Stimulated activated naive B cell treated with anti-CD40 and anti-IgM and Interleukin-4, amounts not matched to agents 10 μg/mL and 1 μg/mL and 100 μg/mL, for 72 hours (primary cell): ENCODE measurements around the gene MLIP.

ENCODE experiments used
- ATAC-seq, 2 donors: fragments of 150-1000 bp; cut with Tn5 transposase; replicated peaks; 2 replicates each; pipeline ENCODE4 v1.10.0; 2021; ENCODE audit warnings: moderate library complexity in 1 of 2
- DNase-seq: peaks from one replicate; pipeline ENCODE4 v3.0.0; 2021
- H3K27ac Mint-ChIP-seq: one replicate; pipeline ENCODE4 v1.8.0; 2022; ENCODE audit warnings: mild to moderate bottlenecking, mixed read lengths
- H3K27me3 Mint-ChIP-seq, 2 donors: one replicate each; pipeline ENCODE4 v1.8.0; 2022; ENCODE audit warnings: mixed read lengths in 2 of 2
- H3K36me3 Mint-ChIP-seq, 2 donors: one replicate each; pipeline ENCODE4 v1.8.0; 2022; ENCODE audit warnings: mixed read lengths in 2 of 2, mild to moderate bottlenecking in 1 of 2
- H3K4me1 Mint-ChIP-seq, 2 donors: one replicate each; pipeline ENCODE4 v1.8.0; 2022; ENCODE audit warnings: mixed read lengths in 2 of 2, mild to moderate bottlenecking in 1 of 2
- H3K4me3 Mint-ChIP-seq, 2 donors: one replicate each; pipeline ENCODE4 v1.8.0; 2022; ENCODE audit warnings: mild to moderate bottlenecking in 2 of 2, mixed read lengths in 2 of 2, moderate library complexity in 1 of 2
- H3K9me3 Mint-ChIP-seq, 2 donors: one replicate each; pipeline ENCODE4 v1.8.0; 2022; ENCODE audit warnings: mixed read lengths in 2 of 2, mild to moderate bottlenecking in 1 of 2

Gene MLIP

DNA sequence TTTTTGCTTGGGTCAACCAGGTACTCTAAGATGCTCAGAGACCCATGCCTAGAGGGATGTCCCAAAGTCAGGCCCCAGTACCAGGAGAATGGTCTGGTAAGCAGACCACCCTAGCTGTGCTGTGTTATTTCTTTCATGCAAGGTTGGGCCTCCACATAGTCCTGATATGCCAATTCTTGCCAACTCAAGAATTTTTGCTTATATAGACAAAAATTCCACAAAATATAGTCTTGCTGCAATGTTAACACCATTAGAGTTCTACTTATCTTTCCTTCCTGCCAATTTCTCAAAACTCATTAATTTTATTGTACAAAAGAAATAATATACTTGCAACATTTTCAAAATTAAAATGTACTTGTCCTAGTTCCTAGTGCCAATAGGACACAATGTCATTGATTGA, 163.1 kb downstream of the MLIP start:
- Mint-ChIP-seq H3K9me3 (no peaks in the 10 kb centered on the region), H3K27ac (no peak overlapping the region), H3K4me3 (no peak overlapping the region), H3K27me3 (no peaks in the 10 kb centered on the region), H3K36me3 (no peaks in the 10 kb centered on the region), H3K4me1 (no peaks in the 10 kb centered on the region)
- no peak for ATAC-seq
- DNase-seq = no peak

DNA sequence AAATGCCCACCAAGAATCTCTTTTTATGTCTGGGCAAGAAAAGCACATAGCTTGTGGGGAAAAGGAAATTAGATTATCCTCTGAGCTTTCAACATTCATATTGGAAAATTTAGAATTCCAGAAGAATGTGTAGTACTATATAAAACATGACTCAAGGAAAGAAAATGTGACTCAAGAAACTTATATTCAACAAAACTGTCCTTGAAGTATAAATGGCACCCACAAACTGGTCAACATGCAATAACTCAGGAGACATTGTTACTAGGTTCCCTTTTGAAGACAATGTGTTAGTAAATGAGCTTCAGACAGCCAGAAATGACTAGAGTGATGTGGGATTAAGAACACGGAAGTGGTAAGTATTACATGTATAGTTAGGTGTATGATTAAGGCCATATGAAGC, 170.9 kb downstream of the MLIP start:
- no peaks in the 10 kb centered on the region for H3K36me3 Mint-ChIP-seq
- H3K9me3 Mint-ChIP-seq = no peaks in the 10 kb centered on the region
- ATAC-seq (no peak), DNase-seq (no peak)
- H3K27ac Mint-ChIP-seq = no peak overlapping the region
- no peak overlapping the region for H3K4me3 Mint-ChIP-seq
- no peaks in the 10 kb centered on the region for H3K4me1 Mint-ChIP-seq
- H3K27me3 Mint-ChIP-seq = no peaks in the 10 kb centered on the region

DNA sequence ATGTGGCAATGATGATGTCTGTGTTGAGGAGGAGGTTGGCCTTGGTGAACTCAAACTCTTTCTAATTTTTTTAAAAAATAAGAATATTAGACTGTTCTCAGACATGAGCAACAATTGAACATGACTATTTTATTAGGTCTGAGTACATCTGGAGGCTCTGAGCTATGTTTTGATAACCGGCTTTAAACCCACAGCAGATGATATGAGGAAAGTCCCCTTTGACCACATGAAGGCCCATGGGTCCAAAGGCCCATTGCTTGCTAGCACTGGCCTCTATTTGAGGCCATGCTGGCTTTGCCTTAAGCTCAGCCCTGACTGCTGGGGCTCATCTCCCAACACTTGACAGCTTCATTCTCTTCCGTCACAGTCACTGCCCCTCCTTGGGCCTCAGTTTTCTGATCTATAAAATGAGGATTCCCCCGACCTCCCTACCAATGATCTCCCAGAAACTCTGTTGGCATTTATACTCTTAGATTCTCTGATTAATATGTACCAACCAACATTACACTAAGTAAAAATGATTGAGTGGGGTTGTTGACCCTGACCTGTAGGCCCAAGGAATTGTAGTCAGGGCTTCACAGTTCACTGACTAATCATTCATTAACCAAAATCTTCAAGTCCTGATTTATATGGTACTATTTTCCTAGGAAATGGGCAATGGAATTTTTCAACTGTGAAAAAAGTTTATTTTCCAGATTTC, 173.1 kb downstream of the MLIP start:
- H3K36me3 Mint-ChIP-seq = no peaks in the 10 kb centered on the region
- no peak for ATAC-seq
- no peak overlapping the region for H3K4me3 Mint-ChIP-seq
- H3K27me3 Mint-ChIP-seq = no peaks in the 10 kb centered on the region
- no peak overlapping the region for H3K27ac Mint-ChIP-seq
- H3K9me3 Mint-ChIP-seq = no peaks in the 10 kb centered on the region
- H3K4me1 Mint-ChIP-seq = no peaks in the 10 kb centered on the region
- no peak for DNase-seq

DNA sequence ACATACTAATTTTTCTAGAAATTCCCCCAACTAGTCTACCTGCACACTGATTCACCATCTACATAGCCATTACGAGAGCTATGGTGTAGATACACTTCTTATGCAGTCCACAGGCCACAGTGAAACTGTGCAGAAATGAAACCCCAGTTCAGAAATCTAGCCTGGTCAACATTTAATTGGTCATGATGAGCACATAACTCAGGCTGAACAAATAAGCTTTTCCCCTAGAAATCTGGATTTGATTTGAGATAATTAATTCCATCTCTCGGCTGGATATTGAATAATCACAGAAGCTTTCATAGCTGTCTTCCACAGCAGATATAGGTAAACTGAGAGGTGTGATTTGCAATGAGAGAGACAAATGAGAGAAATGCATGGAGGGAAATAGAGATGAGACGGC, 174.4 kb downstream of the MLIP start:
- no peak for DNase-seq
- no peaks in the 10 kb centered on the region for H3K36me3 Mint-ChIP-seq
- no peak overlapping the region for H3K4me3 Mint-ChIP-seq
- no peak overlapping the region for H3K27ac Mint-ChIP-seq
- no peak for ATAC-seq
- no peaks in the 10 kb centered on the region for H3K9me3 Mint-ChIP-seq
- no peaks in the 10 kb centered on the region for H3K27me3 Mint-ChIP-seq
- H3K4me1 Mint-ChIP-seq = no peaks in the 10 kb centered on the region

DNA sequence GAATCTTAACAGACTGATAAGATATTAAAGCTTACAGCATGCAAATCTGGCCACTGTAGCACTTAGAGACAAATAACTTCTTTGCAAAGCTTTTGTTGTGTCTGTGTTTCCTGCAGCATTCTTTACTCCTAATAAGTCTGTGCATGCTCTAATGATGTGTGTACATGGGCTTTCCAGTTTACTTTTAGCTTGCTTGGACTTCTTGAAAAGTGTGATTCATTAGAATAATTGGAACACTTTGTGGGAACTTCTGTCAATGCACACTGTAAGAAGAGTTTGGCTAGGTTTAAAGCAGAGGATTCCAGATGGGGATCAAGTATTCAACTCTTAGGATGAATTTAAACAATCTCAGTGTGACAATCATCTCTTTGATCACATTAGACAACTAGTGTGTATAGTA, 174.9 kb downstream of the MLIP start:
- H3K27me3 Mint-ChIP-seq = no peaks in the 10 kb centered on the region
- peaks cover 3% of the 10 kb centered on the region in 2 donors for H3K4me1 Mint-ChIP-seq
- DNase-seq (no peak), ATAC-seq (no peak)
- H3K27ac Mint-ChIP-seq = no peak overlapping the region
- no peaks in the 10 kb centered on the region for H3K36me3 Mint-ChIP-seq
- H3K4me3 Mint-ChIP-seq = no peak overlapping the region
- no peaks in the 10 kb centered on the region for H3K9me3 Mint-ChIP-seq

DNA sequence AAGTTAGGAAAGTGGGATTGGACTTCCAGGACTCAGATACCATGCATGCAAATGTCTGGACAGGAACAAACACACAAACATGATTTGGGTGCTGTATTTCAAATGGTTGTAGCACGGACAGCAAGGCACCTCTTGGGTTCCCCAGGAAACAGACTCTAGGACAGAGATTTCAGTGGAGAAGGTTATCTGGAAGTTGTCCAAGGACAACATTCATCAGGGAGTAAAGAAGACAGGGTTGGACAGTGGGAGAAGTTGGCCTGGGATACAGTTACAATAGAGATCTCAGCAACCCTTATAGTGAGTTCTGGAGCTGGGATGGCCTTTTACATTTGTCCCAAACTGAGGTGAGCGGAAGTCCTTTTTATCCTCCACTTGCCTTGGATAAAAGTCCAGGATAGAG, 177.2 kb downstream of the MLIP start:
- ATAC-seq = no peak
- Mint-ChIP-seq H3K4me1 (peaks cover 4 to 7% of the 10 kb centered on the region in 2 donors), H3K9me3 (peaks cover 3 to 6% of the 10 kb centered on the region in 2 donors), H3K4me3 (no peak overlapping the region), H3K27me3 (no peaks in the 10 kb centered on the region), H3K27ac (no peak overlapping the region), H3K36me3 (no peaks in the 10 kb centered on the region)
- DNase-seq = no peak

DNA sequence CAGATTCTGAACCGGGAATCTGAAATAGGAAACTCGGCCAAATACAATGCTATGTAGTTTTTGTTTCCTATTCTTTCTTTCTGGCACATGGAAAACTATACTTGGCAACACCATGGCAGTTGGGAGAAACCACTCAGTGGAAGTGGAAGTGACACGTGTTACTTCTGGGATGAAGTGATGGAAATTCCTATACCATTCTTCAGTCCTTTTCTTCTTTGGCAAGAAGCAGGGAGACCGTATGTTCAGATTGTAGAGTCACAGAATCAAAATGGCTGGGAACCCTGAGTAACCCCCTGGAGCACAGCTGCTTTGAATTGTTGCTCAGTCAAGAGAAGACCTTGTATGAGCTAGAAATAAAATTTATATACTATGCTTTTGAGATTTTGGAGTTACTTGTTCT, 178.2 kb downstream of the MLIP start:
- H3K9me3 Mint-ChIP-seq = peaks cover 3 to 6% of the 10 kb centered on the region in 2 donors
- H3K27ac Mint-ChIP-seq = no peak overlapping the region
- ATAC-seq (no peak), DNase-seq (no peak)
- H3K4me1 Mint-ChIP-seq = peaks cover 4 to 7% of the 10 kb centered on the region in 2 donors
- H3K36me3 Mint-ChIP-seq = no peaks in the 10 kb centered on the region
- H3K4me3 Mint-ChIP-seq = no peak overlapping the region
- H3K27me3 Mint-ChIP-seq = no peaks in the 10 kb centered on the region

DNA sequence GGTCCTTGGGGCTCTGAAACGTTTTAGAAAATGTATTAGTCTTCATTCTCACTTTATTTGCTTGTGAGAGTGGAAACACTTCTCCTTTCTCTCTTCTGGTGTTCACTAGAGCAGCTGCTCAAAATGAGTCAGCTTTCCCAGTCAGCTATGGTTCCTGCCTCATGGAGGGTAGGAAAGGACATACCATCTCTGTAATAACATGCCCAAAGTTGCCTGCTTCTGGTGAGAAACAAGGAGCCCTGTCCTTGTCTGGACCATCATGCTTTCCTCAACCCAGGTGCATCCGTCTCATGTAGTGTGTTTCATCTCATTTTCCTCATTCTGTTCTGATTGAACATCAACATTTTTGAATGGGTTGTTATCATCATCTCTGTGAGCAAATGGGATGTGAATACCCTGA, 179.9 kb downstream of the MLIP start:
- Mint-ChIP-seq H3K4me3 (no peak overlapping the region), H3K9me3 (peaks cover 3 to 10% of the 10 kb centered on the region in 2 donors), H3K27ac (peak overlapping the region; percentile 20), H3K4me1 (peaks cover 4 to 7% of the 10 kb centered on the region in 2 donors), H3K27me3 (no peaks in the 10 kb centered on the region), H3K36me3 (no peaks in the 10 kb centered on the region)
- ATAC-seq (peak; percentile 64 to 71), DNase-seq (no peak)

DNA sequence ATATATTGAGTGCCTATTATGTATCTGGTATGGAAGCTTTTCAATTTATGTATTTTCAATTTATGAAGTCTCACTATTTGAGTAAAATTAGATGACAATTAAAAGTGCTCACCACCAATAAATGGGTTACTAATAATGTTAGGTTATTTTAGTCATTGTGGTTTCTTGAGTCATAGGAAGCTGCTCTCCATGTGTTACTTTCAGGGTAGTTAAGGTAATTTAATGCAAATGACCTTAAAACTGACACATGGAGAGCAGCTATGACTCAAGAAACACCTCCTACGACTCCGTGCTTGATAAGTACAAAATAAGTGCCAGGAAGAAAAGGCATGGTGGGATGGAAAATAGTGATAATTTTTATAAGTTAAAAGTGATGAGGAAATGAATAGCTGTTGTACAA, 180.5 kb downstream of the MLIP start:
- DNase-seq (no peak), ATAC-seq (peak; percentile 58 to 82)
- no peak overlapping the region for H3K27ac Mint-ChIP-seq
- H3K4me3 Mint-ChIP-seq = no peak overlapping the region
- peaks cover 4 to 7% of the 10 kb centered on the region in 2 donors for H3K4me1 Mint-ChIP-seq
- peaks cover 3 to 11% of the 10 kb centered on the region in 2 donors for H3K9me3 Mint-ChIP-seq
- H3K36me3 Mint-ChIP-seq = no peaks in the 10 kb centered on the region
- H3K27me3 Mint-ChIP-seq = no peaks in the 10 kb centered on the region

DNA sequence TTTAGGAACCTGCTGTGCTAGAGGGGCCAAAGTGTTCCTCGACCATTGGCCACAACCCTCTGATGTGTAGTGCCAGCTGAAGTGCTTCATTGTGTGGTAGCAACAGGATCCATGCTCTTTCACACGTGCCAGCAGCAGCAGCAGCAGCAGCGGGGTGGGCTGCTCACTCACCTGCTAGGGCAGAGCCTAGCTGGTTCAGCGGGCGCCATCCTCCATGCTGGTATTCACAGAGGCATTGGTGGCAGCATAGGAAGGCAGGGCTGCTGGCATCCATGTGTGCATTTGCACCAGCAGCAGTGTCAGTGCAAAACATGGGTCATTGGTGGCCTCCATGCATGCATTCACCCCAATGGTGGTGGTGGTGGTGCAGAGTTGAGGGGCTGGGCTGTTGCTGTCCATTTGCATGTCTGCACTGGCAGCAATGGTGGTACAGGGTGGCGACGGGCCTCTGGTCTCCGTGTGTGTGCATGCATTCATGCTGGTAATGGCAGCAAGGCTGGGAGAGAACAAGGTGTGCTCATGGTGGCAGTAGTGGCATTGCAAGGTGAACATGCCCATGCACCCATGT, 183.8 kb downstream of the MLIP start:
- Mint-ChIP-seq H3K4me3 (no peak overlapping the region), H3K4me1 (peaks cover 4 to 7% of the 10 kb centered on the region in 2 donors), H3K36me3 (no peaks in the 10 kb centered on the region), H3K27me3 (no peaks in the 10 kb centered on the region), H3K9me3 (peaks cover 3 to 13% of the 10 kb centered on the region in 2 donors), H3K27ac (no peak overlapping the region)
- DNase-seq (no peak), ATAC-seq (no peak)

DNA sequence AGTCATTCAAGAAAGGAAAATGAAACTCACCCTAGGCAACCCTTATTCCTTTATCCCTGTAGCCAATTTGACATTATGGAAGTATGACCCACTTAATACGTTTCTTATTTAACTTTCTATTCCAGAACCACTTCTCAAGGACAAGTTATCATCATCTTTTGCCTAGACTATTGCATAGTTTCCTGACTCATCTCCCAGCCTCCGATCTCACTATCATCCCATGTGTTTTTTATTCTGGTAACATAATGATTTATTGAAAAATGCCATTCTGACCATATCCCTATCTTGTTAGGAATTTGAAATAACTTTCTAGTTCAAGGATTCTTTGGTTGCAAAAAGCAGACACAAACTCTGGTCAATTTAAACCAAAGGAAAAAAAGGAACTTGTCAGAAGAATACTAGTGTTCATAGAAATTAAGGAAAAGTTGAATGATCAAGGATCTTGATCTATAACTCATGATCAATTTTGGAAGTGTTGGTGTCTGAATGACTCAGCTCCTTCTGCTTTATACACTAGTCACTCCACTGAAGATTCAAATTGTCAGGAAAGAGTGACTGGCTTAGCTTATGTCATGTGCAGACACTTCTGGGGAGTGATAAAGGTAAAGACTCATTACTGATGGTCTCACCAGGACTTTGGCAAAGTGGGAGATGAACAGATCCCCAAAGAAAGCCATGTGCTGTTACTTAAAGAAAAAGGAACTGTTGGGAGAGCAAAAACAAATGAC, 188.5 kb downstream of the MLIP start:
- no peak overlapping the region for H3K27ac Mint-ChIP-seq
- H3K4me3 Mint-ChIP-seq = no peak overlapping the region
- H3K27me3 Mint-ChIP-seq = no peaks in the 10 kb centered on the region
- H3K36me3 Mint-ChIP-seq = no peaks in the 10 kb centered on the region
- DNase-seq = no peak
- no peaks in the 10 kb centered on the region for H3K4me1 Mint-ChIP-seq
- no peak for ATAC-seq
- peaks cover 0 to 4% of the 10 kb centered on the region in 2 donors for H3K9me3 Mint-ChIP-seq

DNA sequence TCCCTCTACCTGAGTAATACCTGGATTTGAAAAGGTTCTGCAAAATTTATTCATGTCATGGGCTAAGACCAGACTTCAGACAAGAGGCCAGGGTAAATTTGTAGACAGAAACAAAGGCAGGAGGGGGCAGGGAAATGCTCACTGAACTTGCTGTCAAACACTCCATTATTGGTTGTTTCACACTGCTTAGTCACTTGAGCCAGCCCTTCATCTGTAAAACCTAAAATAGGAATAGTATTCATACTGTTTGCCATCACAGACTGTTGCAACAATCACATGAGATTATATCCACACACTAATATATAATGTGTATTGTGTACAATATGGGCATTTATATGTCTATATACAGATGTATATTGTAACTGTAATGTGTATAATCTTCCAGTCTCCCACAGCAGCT, 190.5 kb downstream of the MLIP start:
- H3K27me3 Mint-ChIP-seq = no peaks in the 10 kb centered on the region
- DNase-seq (no peak), ATAC-seq (no peak)
- peaks cover 0 to 2% of the 10 kb centered on the region in 2 donors for H3K9me3 Mint-ChIP-seq
- no peak overlapping the region for H3K4me3 Mint-ChIP-seq
- H3K27ac Mint-ChIP-seq = no peak overlapping the region
- H3K36me3 Mint-ChIP-seq = no peaks in the 10 kb centered on the region
- H3K4me1 Mint-ChIP-seq = no peaks in the 10 kb centered on the region

DNA sequence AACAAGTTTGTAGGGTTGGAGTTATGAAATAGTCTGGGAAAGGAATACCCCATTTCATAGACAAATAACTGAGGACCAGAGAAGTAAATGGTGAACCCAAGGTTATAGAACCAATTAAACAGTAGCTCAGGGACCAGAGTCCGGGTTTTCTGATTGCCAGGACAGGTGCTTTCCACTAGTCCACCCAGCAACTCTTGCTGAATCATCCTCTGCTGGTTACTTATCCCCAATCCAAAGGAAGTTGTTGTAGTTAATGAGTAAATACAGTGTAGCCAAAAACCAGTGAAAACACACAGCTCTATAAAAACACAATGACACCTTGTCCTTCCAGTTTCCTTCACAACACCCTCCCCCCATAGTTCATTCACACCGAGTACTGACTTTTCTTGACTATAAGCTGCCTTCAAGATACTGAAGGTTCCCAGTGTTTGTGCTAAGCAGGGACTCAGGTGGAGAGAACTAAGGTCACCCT, 196.2 kb downstream of the MLIP start:
- Mint-ChIP-seq H3K9me3 (peaks cover 10% of the 10 kb centered on the region in 2 donors), H3K36me3 (no peaks in the 10 kb centered on the region), H3K4me1 (no peaks in the 10 kb centered on the region), H3K4me3 (no peak overlapping the region), H3K27me3 (no peaks in the 10 kb centered on the region), H3K27ac (no peak overlapping the region)
- DNase-seq = no peak
- no peak for ATAC-seq

DNA sequence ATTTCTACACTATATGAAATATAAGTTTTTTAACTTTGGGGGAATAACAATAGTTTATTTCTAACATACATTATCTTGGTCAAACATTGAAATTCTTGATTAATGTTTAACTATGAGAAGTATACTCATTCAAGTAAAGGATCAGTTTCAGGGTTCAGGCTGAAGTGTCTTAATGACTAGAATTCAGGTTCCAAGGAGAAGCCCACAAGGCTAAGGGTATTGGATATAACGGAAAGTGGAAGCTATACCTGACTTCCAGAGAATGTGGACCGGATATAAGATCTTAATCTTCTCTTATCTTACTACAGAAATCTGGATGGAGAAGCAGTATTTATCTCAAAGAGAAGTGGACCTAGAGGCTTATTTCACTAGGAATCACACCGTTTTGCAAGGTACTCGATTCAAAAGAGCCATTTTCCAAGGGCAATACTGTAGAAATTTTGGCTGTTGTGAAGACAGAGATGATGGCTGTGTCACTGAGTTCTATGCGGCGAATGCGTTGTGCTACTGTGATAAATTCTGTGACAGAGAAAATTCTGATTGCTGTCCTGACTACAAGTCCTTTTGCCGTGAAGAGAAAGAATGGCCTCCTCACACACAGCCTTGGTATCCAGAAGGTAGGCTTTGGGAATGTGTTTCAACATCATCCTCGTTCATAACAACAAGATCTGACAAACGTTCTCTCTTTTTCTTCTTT, 197.2 kb downstream of the MLIP start, which contains the start of gene TINAG:
TSS of gene TINAG (plus strand) at position 153 of the 697 bp plus-strand sequence. CDS start at position 263, 110 bp downstream.
- H3K27me3 Mint-ChIP-seq = no peaks in the 10 kb centered on the region
- H3K9me3 Mint-ChIP-seq = peaks cover 10% of the 10 kb centered on the region in 2 donors
- H3K27ac Mint-ChIP-seq = no peak within 1 kb of the TSS
- no peak within 1 kb of the TSS for H3K4me3 Mint-ChIP-seq
- no peaks in the 10 kb centered on the region for H3K36me3 Mint-ChIP-seq
- DNase-seq = no peak
- ATAC-seq = no peak
- no peaks in the 10 kb centered on the region for H3K4me1 Mint-ChIP-seq
